T1000 (cell line): ENCODE data around the gene TMIGD1.

Experiments used
- DNase-seq: peaks from one replicate; lab custom pipeline; 2025; ENCODE audit warnings: mixed read lengths; lab: John Stamatoyannopoulos, UW

The TMIGD1 gene

GRCh38 chr17:30333503-30334360 lies at the start of gene TMIGD1:
Gene TMIGD1, minus strand, starts transcription at chr17:30334057. Its CDS starts 1,924 bp downstream, at chr17:30332133.
- no peak for DNase-seq

- no peak for DNase-seq
Measured at GRCh38 chr17:30382345-30382744, 48.5 kb upstream of the TMIGD1 start.

GRCh38 chr17:30381340-30381659 lies 47.4 kb upstream of the TMIGD1 start:
- no peak for DNase-seq

GRCh38 chr17:30380643-30381339 lies 46.9 kb upstream of the TMIGD1 start:
- DNase-seq: no peak

- DNase-seq: no peak
Measured at GRCh38 chr17:30379903-30380381, 46.1 kb upstream of the TMIGD1 start.

GRCh38 chr17:30379303-30379902 lies 45.5 kb upstream of the TMIGD1 start:
- DNase-seq: no peak

GRCh38 chr17:30378825-30379302 lies 45.0 kb upstream of the TMIGD1 start, which contains the start of gene CPD:
Gene CPD, plus strand, starts transcription at chr17:30378927. Its CDS starts 54 bp downstream, at chr17:30378981.
- peak; percentile 93 for DNase-seq

GRCh38 chr17:30378241-30378824 lies 44.5 kb upstream of the TMIGD1 start:
- DNase-seq: no peak

- DNase-seq: no peak
Measured at GRCh38 chr17:30377574-30378240, 43.9 kb upstream of the TMIGD1 start.

GRCh38 chr17:30376621-30377452 lies 43.0 kb upstream of the TMIGD1 start:
- DNase-seq: peak; percentile 66

- DNase-seq: no peak
Measured at GRCh38 chr17:30375661-30376060, 41.8 kb upstream of the TMIGD1 start.

- DNase-seq: peak; percentile 43
Measured at GRCh38 chr17:30372755-30373154, 38.9 kb upstream of the TMIGD1 start.

- no peak for DNase-seq
Measured at GRCh38 chr17:30369995-30370394, 36.1 kb upstream of the TMIGD1 start.

- DNase-seq: no peak
Measured at GRCh38 chr17:30368912-30369720, 35.3 kb upstream of the TMIGD1 start.

- DNase-seq: no peak
Measured at GRCh38 chr17:30366536-30366935, 32.7 kb upstream of the TMIGD1 start.

GRCh38 chr17:30363715-30364202 lies 29.9 kb upstream of the TMIGD1 start:
- DNase-seq: no peak

- DNase-seq: no peak
Measured at GRCh38 chr17:30361766-30362279, 28.0 kb upstream of the TMIGD1 start.

GRCh38 chr17:30360086-30360808 lies 26.4 kb upstream of the TMIGD1 start:
- no peak for DNase-seq
